HepG2 (cell line): ENCODE results near the gene ZDHHC8. TPM values are rescaled to one million over a fixed set of nuclear protein-coding genes. Genes with fewer than 3 reads are reported as not detected.

Experiments
- ATAC-seq: fragments of 200-7000 bp; cut with Tn5 transposase; 3 replicates; pipeline ENCODE4 v1.9.1; 2020; ENCODE audit warnings: mild to moderate bottlenecking, moderate library complexity
- BruUV-seq: library from RNA; stranded (reverse); fragments of 400-500 nt; replicated peaks from 2 replicates; lab custom pipeline; 2021; lab: Mats Ljungman, UMichigan
- CTCF ChIA-PET: fragments of 300-600 bp; formaldehyde crosslinking; extraction: SDS; loops from one replicate; lab custom pipeline; 2021; ENCODE audit warnings: low total read pairs, inconsistent platforms, low intra/inter-chr PET ratio; lab: Yijun Ruan, JAX
- POLR2A ChIA-PET: fragments of 350-600 bp; sonication (Branson Sonifier 250); formaldehyde crosslinking; loops from one replicate; lab custom pipeline; 2020; ENCODE audit warnings: antibody characterized with exemption, inconsistent platforms; lab: Yijun Ruan, JAX
- DNase-seq: peaks from one replicate; pipeline ENCODE4 v3.0.0-alpha.2; 2015; ENCODE audit warnings: low spot score
- FAIRE-seq: peaks from 3 replicates; lab custom pipeline; 2011; peaks lifted over from hg19 to GRCh38; lab: Jason Lieb, UNC
- H2AFZ ChIP-seq: one replicate; pipeline ENCODE4 v1.6.1; 2011; ENCODE audit warnings: low read length, inconsistent platforms
- H3K27ac ChIP-seq: fragments of 300-600 bp; 3 replicates; pipeline ENCODE4 v1.8.0; 2011; ENCODE audit warnings: mixed run types, mild to moderate bottlenecking, mixed read lengths, low read length, inconsistent platforms; ENCODE audit not compliant: insufficient read depth; ENCODE audit errors: extremely low read length
- H3K27me3 ChIP-seq, 2 experiments: fragments of 200-600 bp in 1 of 2; 2 replicates in 1 of 2; 3 replicates in 1 of 2; pipeline versions ENCODE4 v1.6.0 to v1.8.0; 2011; ENCODE audit warnings: low read length in 2 of 2, mild to moderate bottlenecking in 2 of 2, moderate library complexity in 2 of 2, inconsistent platforms in 1 of 2; ENCODE audit not compliant: insufficient read depth in 2 of 2, control insufficient read depth in 1 of 2
- H3K36me3 ChIP-seq, 2 experiments: fragments of 200-600 bp in 1 of 2; replicated peaks in 1 of 2; 2 replicates in 1 of 2; 3 replicates in 1 of 2; pipeline versions ENCODE4 v1.5.1 to v1.8.0; 2011; ENCODE audit warnings: low read length in 2 of 2, inconsistent platforms in 1 of 2; ENCODE audit not compliant: insufficient read depth in 2 of 2, control insufficient read depth in 1 of 2
- H3K4me1 ChIP-seq: 2 replicates; pipeline ENCODE4 v1.5.1; 2012; ENCODE audit warnings: low read length, inconsistent platforms; ENCODE audit not compliant: insufficient read depth
- H3K4me2 ChIP-seq: 2 replicates; pipeline ENCODE4 v1.6.0; 2011; ENCODE audit warnings: low read depth, low read length, inconsistent platforms
- H3K4me3 ChIP-seq, 3 experiments: fragments of 200-600 bp in 1 of 3; sonication (generic), shearing (Covaris generic) in 1 of 3; replicated peaks in 1 of 3; 2 replicates each; pipeline ENCODE4 v1.5.1; 2011 to 2016; ENCODE audit warnings: low read length in 3 of 3, inconsistent platforms in 2 of 3, low read depth in 2 of 3, mild to moderate bottlenecking in 2 of 3, control low read depth in 1 of 3, mixed read lengths in 1 of 3; ENCODE audit not compliant: insufficient read depth in 1 of 3
- H3K79me2 ChIP-seq: one replicate; pipeline ENCODE4 v1.6.1; 2011; ENCODE audit warnings: low read length, inconsistent platforms; ENCODE audit not compliant: insufficient read depth
- H3K9ac ChIP-seq: 2 replicates; pipeline ENCODE4 v1.6.0; 2011; ENCODE audit warnings: mild to moderate bottlenecking, low read depth, low read length, inconsistent platforms; ENCODE audit not compliant: insufficient read depth
- H3K9me3 ChIP-seq: 2 replicates; pipeline ENCODE4 v1.5.1; 2012; ENCODE audit warnings: mild to moderate bottlenecking, low read length
- H4K20me1 ChIP-seq: 2 replicates; pipeline ENCODE4 v1.6.0; 2011; ENCODE audit warnings: inconsistent platforms, mild to moderate bottlenecking, low read length, moderate library complexity; ENCODE audit not compliant: insufficient read depth
- FIP1L1 ChIP-seq: fragments of 200-400 bp; formaldehyde crosslinking; IDR thresholded peaks from 2 replicates; pipeline ENCODE4 v1.6.1; 2018; ENCODE audit warnings: low read depth, mild to moderate bottlenecking, low read length, moderate library complexity, borderline replicate concordance; ENCODE audit not compliant: insufficient read depth
- HIVEP1 ChIP-seq: sonication (generic); formaldehyde crosslinking; IDR thresholded peaks from 2 replicates; pipeline ENCODE4 v1.4.0; 2020; ENCODE audit warnings: mild to moderate bottlenecking, missing genetic modification reagents
- NBN ChIP-seq: fragments of 450-650 bp; conservative IDR thresholded peaks from 2 replicates; pipeline ENCODE4 v1.6.1; 2017
- SIX1 ChIP-seq: sonication (generic); formaldehyde crosslinking; IDR thresholded peaks from 2 replicates; pipeline ENCODE4 v1.4.0; 2020; ENCODE audit warnings: missing genetic modification reagents, borderline replicate concordance
- ZC3H13 ChIP-seq: sonication (generic); formaldehyde crosslinking; IDR thresholded peaks from 2 replicates; pipeline ENCODE4 v1.8.1; 2023; ENCODE audit warnings: mild to moderate bottlenecking, missing genetic modification reagents, moderate library complexity
- ZNF20 ChIP-seq: sonication (generic); formaldehyde crosslinking; IDR thresholded peaks from 2 replicates; pipeline ENCODE4 v1.4.0; 2020; ENCODE audit warnings: mild to moderate bottlenecking, moderate library complexity, missing genetic modification reagents
- ZNF446 ChIP-seq: sonication (generic); formaldehyde crosslinking; IDR thresholded peaks from 2 replicates; pipeline ENCODE4 v1.5.0; 2020; ENCODE audit warnings: mild to moderate bottlenecking, missing genetic modification reagents
- ZNF782 ChIP-seq: sonication (generic); formaldehyde crosslinking; IDR thresholded peaks from 2 replicates; pipeline ENCODE4 v1.4.0; 2020; ENCODE audit warnings: missing genetic modification reagents, mild to moderate bottlenecking, borderline replicate concordance
- WGBS: methylation state at CpG from one replicate; pipeline ENCODE4 v1.1.6; 2017; ENCODE audit warnings: low lambda C conversion rate; 5-methylcytosine and 5-hydroxymethylcytosine counted together
- in situ Hi-C: cut with HindIII; loops from 2 replicates; pipeline ENCODE4 v1.10.0; 2017; ENCODE audit warnings: low pct_unique_long_range_greater_than_20kb; ENCODE audit not compliant: extremely low pct_ligation_motif_present
- intact Hi-C: fragments of 100-400 bp; cut with micrococcal nuclease; formaldehyde crosslinking; loops from one replicate; pipeline ENCODE4 v1.10.0; 2022; ENCODE audit not compliant: unreplicated experiment
- polyA plus RNA-seq, 8 experiments: library from polyadenylated mRNA; depleted of rRNA in 3 of 8; stranded (reverse) in 7 of 8; unstranded in 1 of 8; fragments of >200 nt; fragmentation: Illumina TruSeq in 4 of 8; extraction: Trizol in 4 of 8; gene quantifications; 2 replicates each; pipeline versions ENCODE4 v1.2.1 to v1.2.3, GENCODE V29; 2011 to 2016; ENCODE audit warnings: low read depth in 4 of 8, missing spikeins in 1 of 8, mixed read lengths in 1 of 8; ENCODE audit not compliant: insufficient read depth in 1 of 8
- total RNA-seq, 5 experiments: library from RNA; depleted of rRNA; stranded (reverse); fragments of >200 nt; fragmentation: Illumina TruSeq; extraction: Trizol; gene quantifications; 2 replicates each; pipeline ENCODE4 v1.2.3, GENCODE V29; 2016; ENCODE audit warnings: low read depth in 1 of 5
- TF ChIP-seq, protein P1 (sequence below): sonication (generic); formaldehyde crosslinking; IDR thresholded peaks from 2 replicates; pipeline ENCODE4 v1.4.0; 2020; ENCODE audit warnings: mild to moderate bottlenecking, missing genetic modification reagents

ZDHHC8 gene
- total and polyA plus RNA-seq, 2 of the 13 experiments (the other 11 are each of a cell fraction or from before 2014, with no cell fraction given), result 7.5 to 21.3 TPM

DNA sequence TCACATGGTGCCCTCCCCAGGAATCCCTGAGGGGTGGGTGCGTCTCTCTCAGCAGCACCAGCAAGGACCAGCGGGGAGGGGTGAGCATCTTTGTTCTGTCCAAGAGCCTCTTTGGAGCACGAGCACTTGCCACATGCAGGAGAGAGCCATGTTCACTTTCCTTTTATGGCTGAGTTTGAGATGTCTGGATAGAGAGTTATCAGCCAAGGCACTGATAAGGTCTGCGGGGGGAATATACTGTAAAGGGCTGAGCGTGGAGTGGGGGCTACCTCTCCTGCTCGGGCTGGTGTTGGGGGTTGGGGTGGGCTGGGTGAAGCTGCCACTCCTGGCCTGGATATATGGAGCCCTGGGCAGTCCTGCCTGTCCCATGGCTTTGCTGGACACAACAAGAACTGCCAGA, 54.1 kb downstream of the ZDHHC8 start:
- no peak for TF ChIP-seq NBN
- TF ChIP-seq FIP1L1, result no peak
- no peak for TF ChIP-seq ZNF20 (CRISPR knock-in tag)
- TF ChIP-seq HIVEP1, result no peak
- no peak for TF ChIP-seq ZC3H13
- TF ChIP-seq, protein P1, sequence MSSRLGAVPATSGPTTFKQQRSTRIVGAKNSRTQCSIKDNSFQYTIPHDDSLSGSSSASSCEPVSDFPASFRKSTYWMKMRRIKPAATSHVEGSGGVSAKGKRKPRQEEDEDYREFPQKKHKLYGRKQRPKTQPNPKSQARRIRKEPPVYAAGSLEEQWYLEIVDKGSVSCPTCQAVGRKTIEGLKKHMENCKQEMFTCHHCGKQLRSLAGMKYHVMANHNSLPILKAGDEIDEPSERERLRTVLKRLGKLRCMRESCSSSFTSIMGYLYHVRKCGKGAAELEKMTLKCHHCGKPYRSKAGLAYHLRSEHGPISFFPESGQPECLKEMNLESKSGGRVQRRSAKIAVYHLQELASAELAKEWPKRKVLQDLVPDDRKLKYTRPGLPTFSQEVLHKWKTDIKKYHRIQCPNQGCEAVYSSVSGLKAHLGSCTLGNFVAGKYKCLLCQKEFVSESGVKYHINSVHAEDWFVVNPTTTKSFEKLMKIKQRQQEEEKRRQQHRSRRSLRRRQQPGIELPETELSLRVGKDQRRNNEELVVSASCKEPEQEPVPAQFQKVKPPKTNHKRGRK, result no peak
- TF ChIP-seq SIX1, result no peak
- TF ChIP-seq ZNF782 (CRISPR knock-in tag), result no peak
- no peak for TF ChIP-seq ZNF446 (CRISPR knock-in tag)
- Histone ChIP-seq H3K4me3 (no peak overlapping the region), H3K4me1 (no peaks in the 10 kb centered on the region), H3K4me2 (no peak overlapping the region), H3K27me3 (peaks cover 17 to 42% of the 10 kb centered on the region in 2 experiments; a peak in 4 of 5 replicates), H3K9ac (no peak overlapping the region), H3K36me3 (no peaks in the 10 kb centered on the region), H4K20me1 (0 out of 2 replicates have a peak, but pooled peaks cover 3% of the 10 kb centered on the region), H2AFZ (no peak overlapping the region), H3K27ac (no peak overlapping the region), H3K79me2 (no peaks in the 10 kb centered on the region), H3K9me3 (no peaks in the 10 kb centered on the region)
- CTCF ChIA-PET, result no interaction called here
- WGBS, result 40% methylated on average over 1 of the region's 6 CpGs
- ATAC-seq (no peak), DNase-seq (no peak), FAIRE-seq (no peak)
- BruUV-seq, result no TSS peak
- in situ Hi-C loops, result no loop called here
- POLR2A ChIA-PET, result no interaction called here
- intact Hi-C loops, result no loop called here
